AG09319 (cell line): Measurements from ENCODE around the gene CC2D1A.

ENCODE experiments used
- DNase-seq: peaks from one replicate; pipeline ENCODE4 v3.0.0-alpha.2; 2010; ENCODE audit warnings: low read depth; ENCODE audit errors: extremely low read depth
- CTCF ChIP-seq: IDR thresholded peaks from 2 replicates; pipeline ENCODE4 v1.5.1; 2011; ENCODE audit warnings: low read depth, mild to moderate bottlenecking, inconsistent platforms, low read length, moderate library complexity

CC2D1A gene

GRCh38 chr19:13930402-13930801 is 24.4 kb downstream of the CC2D1A start:
- TF ChIP-seq CTCF: no peak
- DNase-seq: no peak

GRCh38 chr19:13931391-13932148 is 25.6 kb downstream of the CC2D1A start:
- DNase-seq: no peak
- no peak for TF ChIP-seq CTCF

- DNase-seq: no peak
- TF ChIP-seq CTCF: no peak
Observed at GRCh38 chr19:13932149-13932637, 26.2 kb downstream of the CC2D1A start.

- TF ChIP-seq CTCF: no peak
- no peak for DNase-seq
Observed at GRCh38 chr19:13932911-13933393, 27.0 kb downstream of the CC2D1A start.

GRCh38 chr19:13934785-13935109 is 28.7 kb downstream of the CC2D1A start:
- TF ChIP-seq CTCF: no peak
- DNase-seq: no peak

- no peak for TF ChIP-seq CTCF
- no peak for DNase-seq
Observed at GRCh38 chr19:13935765-13936510, 29.9 kb downstream of the CC2D1A start.
